GM12874 (cell line): ENCODE measurements around the gene NDUFA11.

ENCODE experiments used
- CTCF ChIP-seq: IDR thresholded peaks from 2 replicates; pipeline ENCODE4 v1.5.1; 2011; ENCODE audit warnings: low read depth, mild to moderate bottlenecking, control low read depth, low read length, moderate library complexity; ENCODE audit not compliant: insufficient read depth

The NDUFA11 gene

GRCh38 chr19:5864013-5864720 is 39.4 kb downstream of the NDUFA11 start:
- TF ChIP-seq CTCF = no peak

- TF ChIP-seq CTCF = no peak
Measured at GRCh38 chr19:5863030-5863665, 40.4 kb downstream of the NDUFA11 start.

- no peak for TF ChIP-seq CTCF
Measured at GRCh38 chr19:5857203-5858081, 46.1 kb downstream of the NDUFA11 start.

GRCh38 chr19:5851302-5851701 is 52.3 kb downstream of the NDUFA11 start, which contains the start of gene FUT3:
FUT3 (minus strand) TSS chr19:5851449.
- TF ChIP-seq CTCF = no peak

GRCh38 chr19:5850743-5851293 is 52.8 kb downstream of the NDUFA11 start:
- no peak for TF ChIP-seq CTCF

- no peak for TF ChIP-seq CTCF
Measured at GRCh38 chr19:5850189-5850588, 53.4 kb downstream of the NDUFA11 start.
